LNCAP (cell line): ENCODE results near the gene TRAK1.

Experiments used
- TF ChIP-seq, protein P1 (sequence below): fragments of 450-650 bp; IDR thresholded peaks from 2 replicates; pipeline ENCODE4 v1.5.1; 2017; ENCODE audit warnings: mild to moderate bottlenecking

Gene TRAK1

DNA sequence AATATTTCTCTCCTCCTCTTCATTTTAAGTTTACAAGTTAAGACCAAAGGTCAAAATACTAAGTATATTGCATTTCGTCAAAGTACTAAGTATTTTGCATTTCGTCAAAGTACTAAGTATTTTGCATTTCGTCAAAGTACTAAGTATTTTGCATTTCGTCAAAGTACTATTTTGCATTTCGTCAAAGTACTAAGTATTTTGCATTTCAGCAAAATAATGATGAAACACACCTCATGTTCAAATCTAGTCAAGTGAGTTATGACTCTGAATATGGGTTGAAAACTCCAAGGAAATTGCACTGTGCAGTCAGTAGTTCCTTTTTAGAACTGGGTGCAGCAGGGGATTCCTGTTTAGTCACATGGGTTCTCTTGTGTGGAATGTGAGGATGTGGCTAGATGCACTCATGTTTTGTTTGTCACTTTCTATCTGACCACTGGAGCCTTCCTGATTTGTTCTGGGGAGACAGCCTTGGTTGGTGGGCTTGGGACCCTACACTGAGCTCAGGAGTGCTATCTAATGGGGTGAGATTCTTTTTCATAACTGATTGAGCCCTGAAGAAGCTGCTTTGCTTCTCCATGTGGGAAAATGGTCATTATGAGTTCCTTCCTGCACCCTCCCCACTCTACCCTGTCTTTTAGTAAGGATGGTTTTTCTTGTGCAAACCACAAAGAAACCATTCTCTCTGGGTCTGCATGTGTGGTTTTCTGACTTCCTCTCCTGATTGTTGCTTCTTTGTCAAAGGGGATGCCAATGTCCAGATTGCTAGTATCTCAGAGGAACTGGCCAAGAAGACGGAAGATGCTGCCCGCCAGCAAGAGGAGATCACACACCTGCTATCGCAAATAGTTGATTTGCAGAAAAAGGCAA, 101.4 kb downstream of the TRAK1 start:
- TF ChIP-seq, protein P1, sequence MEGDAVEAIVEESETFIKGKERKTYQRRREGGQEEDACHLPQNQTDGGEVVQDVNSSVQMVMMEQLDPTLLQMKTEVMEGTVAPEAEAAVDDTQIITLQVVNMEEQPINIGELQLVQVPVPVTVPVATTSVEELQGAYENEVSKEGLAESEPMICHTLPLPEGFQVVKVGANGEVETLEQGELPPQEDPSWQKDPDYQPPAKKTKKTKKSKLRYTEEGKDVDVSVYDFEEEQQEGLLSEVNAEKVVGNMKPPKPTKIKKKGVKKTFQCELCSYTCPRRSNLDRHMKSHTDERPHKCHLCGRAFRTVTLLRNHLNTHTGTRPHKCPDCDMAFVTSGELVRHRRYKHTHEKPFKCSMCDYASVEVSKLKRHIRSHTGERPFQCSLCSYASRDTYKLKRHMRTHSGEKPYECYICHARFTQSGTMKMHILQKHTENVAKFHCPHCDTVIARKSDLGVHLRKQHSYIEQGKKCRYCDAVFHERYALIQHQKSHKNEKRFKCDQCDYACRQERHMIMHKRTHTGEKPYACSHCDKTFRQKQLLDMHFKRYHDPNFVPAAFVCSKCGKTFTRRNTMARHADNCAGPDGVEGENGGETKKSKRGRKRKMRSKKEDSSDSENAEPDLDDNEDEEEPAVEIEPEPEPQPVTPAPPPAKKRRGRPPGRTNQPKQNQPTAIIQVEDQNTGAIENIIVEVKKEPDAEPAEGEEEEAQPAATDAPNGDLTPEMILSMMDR, result no peak

DNA sequence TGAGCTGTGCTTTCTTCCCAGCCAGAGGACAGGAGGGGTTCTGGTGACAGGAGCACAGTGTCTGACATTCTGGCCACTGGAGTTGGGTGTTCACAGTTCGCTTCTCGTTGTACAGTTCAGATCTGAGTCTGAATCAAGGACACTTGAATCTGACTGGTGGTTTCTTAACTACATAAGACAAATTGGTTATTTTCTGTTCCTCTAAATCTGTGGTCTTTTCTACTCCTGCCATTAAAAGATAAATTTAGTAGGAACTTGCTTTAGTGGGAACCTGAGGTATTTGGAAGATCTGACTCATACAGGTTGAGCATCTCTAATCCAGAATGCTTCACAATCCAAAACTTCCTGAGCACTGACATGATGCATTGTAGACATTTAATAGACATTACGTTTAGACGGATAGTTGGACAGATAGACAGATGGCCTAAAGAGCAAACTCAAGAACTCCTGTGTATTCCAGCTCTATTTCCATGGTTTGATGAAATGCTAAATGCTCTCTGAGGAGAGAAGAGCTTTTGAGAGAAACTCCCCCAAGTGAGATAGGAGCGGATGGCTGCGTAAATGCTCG, 103.9 kb downstream of the TRAK1 start:
- TF ChIP-seq, protein P1, result no peak

DNA sequence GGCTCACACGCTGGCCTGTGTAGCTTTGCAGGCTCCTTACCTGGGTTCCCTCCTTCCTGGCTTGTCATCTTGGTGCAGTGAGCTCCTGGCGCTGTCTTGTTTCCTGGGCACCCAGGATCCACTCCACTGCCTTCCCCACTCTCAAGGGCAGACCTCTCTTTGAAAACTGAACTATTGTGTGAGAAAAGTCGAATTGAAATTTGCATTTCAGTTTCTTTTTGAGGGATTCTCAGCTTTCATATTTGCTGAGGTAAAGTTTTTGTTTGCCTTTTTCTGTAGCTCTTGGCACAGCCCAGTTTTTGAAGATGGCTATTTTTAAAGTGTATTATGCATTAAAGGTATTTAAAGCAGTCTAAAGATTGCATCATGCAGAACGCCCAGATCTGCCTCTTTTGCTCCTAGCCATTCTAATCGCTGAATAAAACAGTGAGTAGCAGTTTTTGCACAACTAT, 104.7 kb downstream of the TRAK1 start:
- TF ChIP-seq, protein P1, result no peak

DNA sequence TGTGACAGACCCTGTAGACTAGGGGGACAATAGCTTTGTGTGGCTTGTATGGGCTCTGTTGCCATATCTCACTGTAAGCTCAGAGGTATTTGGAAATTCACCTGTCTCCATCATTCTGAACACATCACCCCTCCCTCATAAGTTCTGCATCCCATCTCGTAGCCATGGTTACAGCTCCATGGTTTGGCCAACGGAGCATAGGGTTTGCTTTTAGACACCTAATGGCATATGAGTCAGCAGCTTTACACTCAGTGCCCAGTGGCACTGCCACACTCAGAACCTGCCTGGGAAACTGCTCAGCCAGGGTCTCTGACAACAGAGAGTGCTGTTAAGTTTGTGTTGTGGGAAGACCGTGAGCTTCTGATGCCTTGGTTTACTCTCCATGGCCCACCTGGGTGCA, 107.6 kb downstream of the TRAK1 start:
- TF ChIP-seq, protein P1, result no peak

DNA sequence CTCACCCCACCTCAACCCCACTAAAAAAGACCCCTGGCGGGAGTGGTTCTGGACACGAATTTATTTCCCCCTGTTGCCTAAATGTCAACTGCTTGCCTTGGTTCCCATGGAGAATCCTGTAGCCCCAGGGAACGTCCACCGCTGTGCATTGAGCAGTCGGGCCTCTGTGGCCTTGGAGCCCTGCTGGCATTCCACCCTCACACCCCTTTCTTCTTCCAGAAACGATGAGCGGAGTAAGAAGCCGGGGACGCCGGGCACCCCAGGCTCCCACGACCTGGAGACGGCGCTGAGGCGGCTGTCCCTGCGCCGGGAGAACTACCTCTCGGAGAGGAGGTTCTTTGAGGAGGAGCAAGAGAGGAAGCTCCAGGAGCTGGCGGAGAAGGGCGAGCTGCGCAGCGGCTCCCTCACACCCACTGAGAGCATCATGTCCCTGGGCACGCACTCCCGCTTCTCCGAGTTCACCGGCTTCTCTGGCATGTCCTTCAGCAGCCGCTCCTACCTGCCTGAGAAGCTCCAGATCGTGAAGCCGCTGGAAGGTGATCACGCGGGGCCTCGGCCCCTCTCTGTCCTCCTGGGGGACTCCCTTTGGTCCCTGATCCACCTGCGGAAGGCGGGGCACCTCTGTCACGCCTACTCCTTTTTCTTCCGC, 111.2 kb downstream of the TRAK1 start:
- TF ChIP-seq, protein P1, result no peak

DNA sequence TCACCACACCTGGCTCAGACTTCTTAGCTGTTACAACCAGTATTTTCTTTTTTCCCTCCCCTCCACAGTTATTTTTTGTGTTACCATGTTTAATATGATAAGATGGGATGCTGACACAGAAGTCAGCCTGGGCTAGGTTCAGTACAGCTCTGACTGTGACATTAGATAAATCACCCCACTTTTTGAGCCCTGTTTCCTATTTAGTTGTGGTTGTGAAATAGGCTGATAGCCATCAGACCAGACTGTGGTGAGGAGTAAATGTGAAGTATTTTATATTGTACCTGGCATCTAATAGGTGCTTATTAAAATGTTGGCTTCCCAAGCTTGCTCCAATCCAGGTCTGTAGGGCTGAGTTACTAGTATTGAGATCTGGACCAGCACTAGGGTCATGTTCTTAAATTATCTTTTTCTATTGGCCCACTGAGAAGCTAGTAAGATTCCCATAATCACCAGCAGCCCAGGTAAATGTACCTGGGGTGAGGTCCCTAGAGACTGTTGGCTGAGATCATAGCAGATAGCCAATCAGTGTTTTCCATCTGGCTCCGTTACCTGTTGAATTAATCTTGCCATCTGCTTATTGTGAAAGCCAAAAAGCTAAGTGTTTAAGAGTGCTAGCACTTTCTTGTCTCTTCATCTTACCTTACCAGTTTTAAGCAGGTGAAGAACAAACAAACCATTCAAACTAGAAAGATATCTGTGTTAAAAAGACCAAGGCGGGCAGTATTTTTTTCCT, 113.9 kb downstream of the TRAK1 start:
- TF ChIP-seq, protein P1, result no peak

DNA sequence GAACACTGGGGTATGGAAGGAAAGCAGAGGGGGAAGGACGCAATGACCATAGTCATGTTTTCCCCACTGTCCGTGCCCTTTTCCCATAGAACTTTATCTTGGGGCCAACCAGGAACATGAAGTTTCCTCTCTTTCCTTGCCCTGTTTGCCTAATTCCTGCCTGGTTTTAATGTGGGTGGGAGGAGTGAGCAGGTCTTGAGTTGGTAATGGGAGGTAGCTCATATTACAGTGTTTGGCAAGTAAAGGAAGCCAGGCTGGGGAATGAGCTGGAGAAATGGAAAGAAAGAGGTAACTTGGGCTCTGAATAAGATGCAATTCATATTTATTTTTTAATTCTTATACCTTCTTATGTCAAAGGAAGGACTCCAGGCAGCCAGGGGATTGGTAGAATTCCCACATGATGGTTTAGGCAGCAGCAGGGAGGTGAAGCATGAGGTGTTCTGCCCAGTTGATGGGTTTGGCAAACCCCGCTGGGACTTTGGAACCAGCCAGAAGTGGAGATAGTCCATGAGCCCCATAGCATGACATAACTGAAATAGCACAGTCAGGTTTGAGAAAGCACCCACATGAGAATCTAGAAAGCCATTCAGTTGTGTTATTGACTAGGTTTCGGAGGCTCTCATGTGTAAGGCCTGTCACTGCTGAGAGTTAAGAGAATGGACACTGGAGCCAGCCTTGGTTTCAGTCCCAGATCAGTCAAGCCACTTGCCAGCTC, 114.8 kb downstream of the TRAK1 start:
- TF ChIP-seq, protein P1, result no peak
